ENCODE measurements around the gene TRPM5. TPM values are rescaled to one million over a fixed set of nuclear protein-coding genes. Genes with fewer than 3 reads are reported as not detected.

The TRPM5 gene
- polyA plus RNA-seq, 1 donor (not counting 4 experiments of a cell fraction or from before 2014, with no cell fraction given): not detected

GRCh38 chr11:2450321-2451041 lies 6.2 kb upstream of the TRPM5 start:
- Histone ChIP-seq H3K27me3 (ENCODE audit: control insufficient read depth, extremely low read depth, insufficient read depth, low read length) (peaks cover 36% of the 10 kb centered on the region), H4K20me1 (ENCODE audit: control insufficient read depth, extremely low read depth, insufficient read depth, low read length) (no peaks in the 10 kb centered on the region), H3K9me3 (ENCODE audit: control insufficient read depth, low read depth, low read length) (no peaks in the 10 kb centered on the region), H3K9ac (ENCODE audit: control insufficient read depth, extremely low read depth, insufficient read depth, low read length) (no peak overlapping the region), H3K79me2 (ENCODE audit: control insufficient read depth, insufficient read depth, low read length) (no peaks in the 10 kb centered on the region), H3K4me1 (ENCODE audit: control insufficient read depth, extremely low read depth, insufficient read depth, low read length) (no peaks in the 10 kb centered on the region), H3K4me2 (ENCODE audit: control insufficient read depth, extremely low read depth, insufficient read depth, low read depth, low read length) (no peak overlapping the region), H2AFZ (ENCODE audit: control insufficient read depth, low read length) (no peak overlapping the region), H3K36me3 (ENCODE audit: control insufficient read depth in 2 of 2, extremely low read depth in 1 of 2, insufficient read depth in 2 of 2, low read length in 2 of 2) (no peaks in the 10 kb centered on the region), H3K4me3 (ENCODE audit: control insufficient read depth in 2 of 3, extremely low read depth in 1 of 3, insufficient read depth in 2 of 3, low read depth in 1 of 3, low read length in 3 of 3) (no peak overlapping the region), H3K27ac (ENCODE audit: control insufficient read depth, insufficient read depth, low read length) (no peak overlapping the region), H3K9me1 (ENCODE audit: control insufficient read depth, extremely low read depth, insufficient read depth, low read length) (no peaks in the 10 kb centered on the region)
- TF ChIP-seq CTCF (optimal IDR thresholded peaks at IDR 0.05 in 1 of 3, IDR thresholded peaks at IDR 0.05 in 1 of 3, conservative IDR thresholded peaks at IDR 0.05 in 1 of 3; ENCODE audit: extremely low read depth in 1 of 3, insufficient read depth in 2 of 3, low read length in 3 of 3) (no peak), EZH2 (IDR thresholded peaks at IDR 0.05; ENCODE audit: low read length) (no peak)
- FAIRE-seq (no peak), DNase-seq (ENCODE audit: low read depth, low spot score) (no peak)
- dilution Hi-C loops (cut with MboI; ENCODE audit: extremely low pct_ligation_motif_present, low sequenced_read_pairs): no loop called here

GRCh38 chr11:2449548-2450320 lies 5.4 kb upstream of the TRPM5 start:
- FAIRE-seq (no peak), DNase-seq (ENCODE audit: low read depth, low spot score) (no peak)
- dilution Hi-C loops (cut with MboI; ENCODE audit: extremely low pct_ligation_motif_present, low sequenced_read_pairs): no loop called here
- Histone ChIP-seq H3K27ac (ENCODE audit: control insufficient read depth, insufficient read depth, low read length) (no peak overlapping the region), H2AFZ (ENCODE audit: control insufficient read depth, low read length) (no peak overlapping the region), H3K36me3 (ENCODE audit: control insufficient read depth in 2 of 2, extremely low read depth in 1 of 2, insufficient read depth in 2 of 2, low read length in 2 of 2) (no peaks in the 10 kb centered on the region), H4K20me1 (ENCODE audit: control insufficient read depth, extremely low read depth, insufficient read depth, low read length) (no peaks in the 10 kb centered on the region), H3K27me3 (ENCODE audit: control insufficient read depth, extremely low read depth, insufficient read depth, low read length) (peaks cover 39% of the 10 kb centered on the region), H3K9me1 (ENCODE audit: control insufficient read depth, extremely low read depth, insufficient read depth, low read length) (no peaks in the 10 kb centered on the region), H3K9me3 (ENCODE audit: control insufficient read depth, low read depth, low read length) (no peaks in the 10 kb centered on the region), H3K4me2 (ENCODE audit: control insufficient read depth, extremely low read depth, insufficient read depth, low read depth, low read length) (no peak overlapping the region), H3K9ac (ENCODE audit: control insufficient read depth, extremely low read depth, insufficient read depth, low read length) (no peak overlapping the region), H3K4me1 (ENCODE audit: control insufficient read depth, extremely low read depth, insufficient read depth, low read length) (no peaks in the 10 kb centered on the region), H3K79me2 (ENCODE audit: control insufficient read depth, insufficient read depth, low read length) (no peaks in the 10 kb centered on the region), H3K4me3 (ENCODE audit: control insufficient read depth in 2 of 3, extremely low read depth in 1 of 3, insufficient read depth in 2 of 3, low read depth in 1 of 3, low read length in 3 of 3) (no peak overlapping the region)
- TF ChIP-seq CTCF (optimal IDR thresholded peaks at IDR 0.05 in 1 of 3, IDR thresholded peaks at IDR 0.05 in 1 of 3, conservative IDR thresholded peaks at IDR 0.05 in 1 of 3; ENCODE audit: extremely low read depth in 1 of 3, insufficient read depth in 2 of 3, low read length in 3 of 3) (no peak), EZH2 (IDR thresholded peaks at IDR 0.05; ENCODE audit: low read length) (no peak)
